GM19043 (cell line): ENCODE measurements around the gene RYR1.

Source experiments
- ATAC-seq: cut with Tn5 transposase; IDR thresholded peaks from one replicate; pipeline ENCODE4 v1.9.1; 2021; ENCODE audit warnings: low read depth; ENCODE audit not compliant: unreplicated experiment

RYR1 gene

GRCh38 chr19:38635483-38636399, 202.2 kb downstream of the RYR1 start:
- ATAC-seq = no peak
